ENCODE results near the gene MEIG1.
"Not testable (repeated sequence)": the region's sequence is repeated elsewhere in the genome, so short reads cannot be mapped to it uniquely, and the experiment has no call there.

- TF ChIP-seq CTCF (conservative IDR thresholded peaks at IDR 0.05 in 1 of 2, IDR thresholded peaks at IDR 0.05 in 1 of 2; ENCODE audit: low read depth in 1 of 2, low read length in 2 of 2); EZH2 (IDR thresholded peaks at IDR 0.05; ENCODE audit: low read length, missing control alignments): not testable (repeated sequence)
Observed at GRCh38 chr10:14974153-14974998, 15.2 kb downstream of the MEIG1 start.

All from fibroblast of lung (primary cell).